HG03280 (cell line): ENCODE data around the gene SMAD9.

Experiments used
- ATAC-seq: cut with Tn5 transposase; IDR thresholded peaks from one replicate; pipeline ENCODE4 v1.9.1; 2021; ENCODE audit warnings: mild to moderate bottlenecking, moderate library complexity; ENCODE audit not compliant: unreplicated experiment

Gene SMAD9

DNA sequence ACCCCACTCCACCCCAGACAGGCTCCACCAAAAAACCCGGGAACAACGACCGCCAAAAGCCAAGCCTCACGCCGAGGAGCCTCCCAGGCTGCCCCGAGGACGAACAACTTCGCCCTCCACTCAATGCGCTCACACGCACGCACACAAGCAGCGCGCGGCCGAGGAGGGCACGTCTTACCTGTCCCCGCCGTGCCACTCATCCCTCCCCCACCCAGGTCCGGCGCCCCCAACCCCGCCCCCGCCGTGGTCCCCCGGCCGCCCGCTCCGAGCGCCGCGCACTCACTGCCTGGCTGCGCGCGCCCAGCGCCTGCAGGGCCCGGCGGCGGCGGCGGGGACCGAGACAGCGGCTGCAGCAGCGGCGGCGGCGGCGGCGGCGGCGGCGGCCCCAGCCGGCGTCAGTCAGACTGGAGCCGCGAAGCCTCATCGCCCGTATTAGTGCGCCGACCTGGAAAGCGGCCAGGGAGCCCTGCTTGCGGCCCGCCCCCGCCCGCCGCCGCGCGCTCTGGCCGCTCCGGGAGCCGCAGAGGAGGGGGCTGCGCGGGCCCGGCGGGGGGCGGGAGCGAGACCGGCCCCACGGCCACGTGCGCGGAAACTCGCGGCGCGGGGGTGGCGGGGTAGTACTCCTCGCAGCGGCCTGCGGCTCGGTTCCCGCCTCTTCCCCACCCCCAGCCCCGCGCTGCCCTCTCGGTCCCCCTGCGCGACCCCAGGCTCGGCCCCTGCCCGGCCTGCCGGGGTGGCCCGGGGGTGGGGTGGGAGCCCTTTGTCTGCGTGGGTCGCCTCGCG, at the start of gene SMAD9:
Gene SMAD9, minus strand, starts transcription at position 406 of the 783 bp plus-strand sequence. CDS start 40,549 bp downstream, outside the sequence.
- peak; percentile 65 for ATAC-seq

DNA sequence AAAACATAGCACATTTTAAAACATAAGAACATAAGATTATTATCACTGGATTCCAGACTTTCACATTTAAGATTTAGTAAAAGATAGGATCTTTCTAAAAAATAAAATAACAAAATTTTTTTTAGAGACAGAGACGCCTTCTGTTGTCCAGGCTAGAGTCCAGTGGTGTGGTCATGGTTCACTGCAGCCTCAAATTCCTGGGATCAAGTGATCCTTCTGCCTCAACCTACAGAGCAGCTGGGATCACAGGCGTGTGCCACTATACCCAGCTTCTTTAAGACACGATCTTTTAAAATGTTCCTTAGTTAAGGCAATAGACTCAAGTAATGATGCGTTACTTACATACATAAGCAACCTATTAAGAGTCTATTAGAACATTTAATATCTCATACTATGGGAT, 46.4 kb upstream of the SMAD9 start:
- no peak for ATAC-seq

DNA sequence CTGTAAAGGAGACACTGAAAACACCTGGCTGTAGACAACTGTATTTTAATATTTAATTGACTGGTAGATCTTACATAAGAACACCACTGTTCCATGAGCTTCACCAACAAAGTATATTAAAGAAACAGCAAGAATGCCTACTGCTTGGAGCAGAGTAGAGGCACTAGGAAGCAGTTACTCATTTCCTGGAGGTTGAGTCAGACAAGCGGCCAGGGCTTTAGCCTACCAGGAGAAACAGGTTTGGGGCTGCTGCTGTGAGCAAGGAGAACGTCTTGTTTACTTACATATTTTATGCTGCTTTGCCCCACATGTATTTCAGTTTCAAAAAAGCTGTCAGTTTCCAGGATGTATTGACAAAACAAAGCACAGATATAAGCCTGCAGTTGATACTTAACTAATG, 45.7 kb upstream of the SMAD9 start:
- no peak for ATAC-seq

DNA sequence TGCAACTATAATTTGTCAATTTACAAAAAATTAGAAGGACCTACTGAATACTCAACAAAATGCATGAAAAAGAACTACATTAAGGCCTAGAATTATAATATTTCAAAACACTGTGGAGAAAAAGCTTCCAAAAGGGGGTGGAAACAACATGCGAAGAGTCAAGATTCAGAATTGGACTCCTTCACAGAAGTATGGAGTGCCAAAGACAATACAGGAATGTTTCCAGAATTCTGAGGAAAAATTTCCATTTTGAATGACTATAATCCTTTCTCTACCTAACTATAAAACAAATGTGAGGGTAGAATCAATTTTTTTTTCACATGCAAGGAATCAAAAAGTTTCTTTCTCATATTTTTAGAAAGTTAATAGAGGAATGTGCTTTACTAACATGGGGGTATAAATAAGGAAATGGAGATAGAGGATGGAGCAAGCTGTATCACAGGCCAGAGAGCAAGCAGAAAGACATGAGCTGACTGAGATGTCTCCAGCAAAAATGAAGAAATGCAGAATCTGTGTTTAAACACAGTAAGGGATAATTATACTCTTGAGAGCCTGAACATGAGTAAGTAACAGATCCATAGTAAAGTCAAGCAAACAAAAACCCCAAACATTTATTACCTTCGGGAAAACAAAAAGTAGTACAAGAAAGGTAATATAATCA, 39.5 kb upstream of the SMAD9 start:
- no peak for ATAC-seq

DNA sequence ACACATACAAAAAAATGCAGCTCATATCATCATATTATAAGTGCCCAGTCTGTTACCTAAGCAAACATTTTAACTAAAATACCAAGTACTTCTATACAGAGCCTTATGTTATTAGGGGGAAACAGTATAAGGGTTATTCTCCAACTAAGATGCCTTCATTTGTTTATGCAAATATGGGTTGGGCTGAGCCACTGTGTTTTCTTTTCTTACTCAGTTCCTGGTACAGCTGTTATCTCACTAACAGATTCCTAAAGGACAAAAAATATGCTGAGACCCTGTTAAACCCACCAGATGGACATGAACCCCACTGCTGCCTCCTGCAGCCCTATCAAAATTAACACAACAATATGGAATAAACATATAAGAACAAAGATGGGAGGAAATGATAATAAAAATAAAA, 34.5 kb upstream of the SMAD9 start:
- ATAC-seq: no peak

DNA sequence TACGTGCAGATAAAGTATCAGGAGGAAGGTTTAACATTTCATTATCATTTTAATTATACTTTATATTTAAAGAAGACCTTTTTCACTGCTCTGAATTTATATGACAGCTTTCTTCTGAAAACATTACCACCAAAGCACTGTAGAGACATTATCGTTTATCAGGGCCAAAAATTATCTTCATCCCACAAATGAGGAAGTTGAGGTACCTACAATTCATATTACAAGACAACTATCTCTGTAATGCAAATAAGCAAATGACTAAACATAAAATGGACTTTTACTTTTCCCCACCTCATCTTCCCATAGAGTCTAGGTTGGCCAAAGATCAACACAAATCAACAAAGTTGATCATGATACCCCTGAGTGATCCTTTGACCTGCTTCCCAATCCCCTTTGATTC, 30.9 kb upstream of the SMAD9 start:
- no peak for ATAC-seq

DNA sequence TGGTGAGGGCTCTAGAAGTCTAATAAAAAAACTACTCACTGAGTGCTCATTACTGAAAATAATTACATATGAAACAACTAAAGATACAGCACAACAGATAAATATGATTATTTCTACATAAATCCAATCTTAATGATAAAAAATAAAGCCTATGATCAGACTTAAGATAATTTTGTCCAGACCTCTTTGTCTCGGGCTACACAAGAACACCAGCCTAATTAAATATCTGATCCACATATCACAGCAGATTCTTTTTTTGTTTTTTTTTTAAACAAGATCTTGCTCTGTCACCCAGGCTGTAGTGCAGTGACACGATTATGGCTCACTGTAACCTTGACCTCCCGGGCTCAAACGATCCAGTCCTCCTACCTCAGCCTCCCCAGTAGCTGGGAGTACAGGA, 30.3 kb upstream of the SMAD9 start:
- no peak for ATAC-seq

DNA sequence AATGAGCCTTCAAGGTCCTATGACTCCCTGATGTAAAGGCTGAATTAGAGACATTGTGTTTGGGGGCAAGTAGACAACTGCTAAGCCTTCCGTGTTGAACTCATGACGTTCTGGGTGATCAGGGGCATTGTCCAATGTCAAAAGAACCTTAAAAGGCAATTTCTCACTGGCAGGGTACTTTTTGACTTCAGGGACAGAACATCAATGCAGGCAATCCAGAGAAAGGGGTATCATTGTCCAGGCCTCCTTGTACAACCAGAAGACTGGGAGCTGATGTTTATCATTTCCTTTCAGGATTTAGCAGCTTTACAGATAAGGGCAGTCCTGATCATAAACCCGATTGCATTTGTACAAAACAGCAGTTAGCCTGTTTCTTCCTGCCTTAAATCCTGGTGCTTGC, 25.0 kb upstream of the SMAD9 start:
- ATAC-seq: no peak

DNA sequence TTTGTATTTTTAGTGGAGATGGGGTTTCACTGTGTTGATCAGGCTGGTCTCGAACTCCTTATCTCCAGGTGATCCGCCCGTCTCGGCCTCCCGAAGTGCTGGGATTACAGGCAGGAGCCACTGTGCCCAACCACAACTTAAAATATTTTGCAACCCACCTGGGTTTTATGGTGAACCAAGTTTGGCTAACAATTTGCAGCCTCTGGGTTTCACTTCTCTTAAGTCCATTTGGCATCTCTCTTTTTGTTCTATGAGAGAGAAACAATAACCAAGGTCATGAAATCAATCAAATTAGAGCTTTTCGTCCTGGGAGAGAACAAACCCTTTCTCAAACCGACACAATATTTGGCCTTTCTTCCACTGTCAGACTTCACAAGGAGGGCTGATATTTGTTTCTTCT, 5.6 kb upstream of the SMAD9 start:
- no peak for ATAC-seq

DNA sequence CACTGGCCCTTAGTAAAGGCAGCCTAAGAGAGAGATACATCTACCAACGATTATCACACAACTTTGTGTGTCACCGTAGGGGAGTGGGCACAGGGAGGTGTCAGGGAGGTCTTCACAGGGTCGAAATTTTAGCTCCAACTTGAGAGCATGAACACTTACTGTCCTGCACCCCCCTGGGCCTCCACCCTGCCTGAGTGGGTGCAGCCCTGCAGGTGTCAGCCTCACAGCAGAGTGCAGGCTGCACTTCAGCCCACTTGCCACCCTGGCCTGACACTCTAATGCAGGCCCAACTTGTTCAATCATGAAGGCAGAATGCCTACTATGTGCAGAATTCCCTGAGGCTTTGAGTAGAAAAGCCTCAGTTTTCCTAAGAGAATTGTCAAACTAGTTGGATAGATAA, 4.0 kb upstream of the SMAD9 start:
- ATAC-seq: no peak

DNA sequence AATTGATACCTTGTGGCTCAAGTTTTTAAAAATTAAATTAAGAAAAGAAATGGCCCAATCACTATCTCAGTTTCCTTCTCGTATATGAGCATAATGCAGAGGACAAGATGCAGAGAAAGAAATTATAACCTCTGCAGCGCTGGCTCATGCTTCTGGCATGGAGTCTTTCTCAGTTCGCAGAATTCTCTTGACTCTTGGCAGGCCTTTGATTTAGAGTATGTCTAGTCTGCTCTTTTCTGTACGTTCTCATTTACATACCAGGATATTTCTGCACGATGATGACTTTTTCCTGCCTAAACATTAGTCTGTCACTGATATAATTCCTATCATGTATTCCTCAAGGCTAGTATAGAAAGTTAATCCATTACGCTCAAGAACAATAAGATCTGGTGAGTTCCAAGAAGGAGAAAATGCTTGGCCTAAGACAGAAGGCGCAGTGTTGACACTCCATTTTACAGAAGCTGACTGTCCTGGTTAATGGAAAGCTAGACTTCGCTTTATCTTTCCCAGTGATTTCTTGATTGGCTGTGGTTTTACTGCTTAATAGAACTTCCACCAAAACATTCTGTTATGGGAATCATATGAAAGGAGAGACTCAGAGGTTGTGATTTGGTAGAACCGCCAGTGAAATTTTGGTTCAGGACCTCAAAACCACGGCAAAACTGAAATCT, 1.7 kb upstream of the SMAD9 start:
- no peak for ATAC-seq

DNA sequence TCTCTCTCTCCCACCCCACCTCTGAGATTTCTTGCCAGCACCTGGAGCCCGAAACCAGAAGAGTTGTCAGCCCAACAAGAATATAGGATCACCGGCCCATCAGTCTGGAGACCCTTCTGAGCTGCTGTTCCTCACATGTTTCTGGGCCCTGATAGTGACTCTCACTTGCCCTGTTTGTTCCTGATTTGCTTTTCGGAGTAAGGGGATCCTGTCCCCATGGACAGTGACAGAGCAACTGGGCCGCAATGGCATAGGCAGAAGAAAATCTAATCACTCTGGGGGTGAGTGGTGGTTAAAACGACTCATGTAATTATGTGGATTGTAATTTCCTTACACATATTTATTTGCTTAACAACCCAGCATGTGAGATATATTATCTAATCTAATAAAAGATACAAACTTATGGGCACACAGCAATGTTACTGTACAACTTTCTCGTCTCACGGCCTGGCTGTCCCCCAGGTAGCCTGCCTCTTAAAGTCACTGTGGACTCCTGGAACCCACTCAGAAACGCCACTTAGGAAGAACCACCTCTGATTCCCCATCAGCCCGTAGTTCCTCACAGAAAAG, 663 bp upstream of the SMAD9 start:
- no peak for ATAC-seq

DNA sequence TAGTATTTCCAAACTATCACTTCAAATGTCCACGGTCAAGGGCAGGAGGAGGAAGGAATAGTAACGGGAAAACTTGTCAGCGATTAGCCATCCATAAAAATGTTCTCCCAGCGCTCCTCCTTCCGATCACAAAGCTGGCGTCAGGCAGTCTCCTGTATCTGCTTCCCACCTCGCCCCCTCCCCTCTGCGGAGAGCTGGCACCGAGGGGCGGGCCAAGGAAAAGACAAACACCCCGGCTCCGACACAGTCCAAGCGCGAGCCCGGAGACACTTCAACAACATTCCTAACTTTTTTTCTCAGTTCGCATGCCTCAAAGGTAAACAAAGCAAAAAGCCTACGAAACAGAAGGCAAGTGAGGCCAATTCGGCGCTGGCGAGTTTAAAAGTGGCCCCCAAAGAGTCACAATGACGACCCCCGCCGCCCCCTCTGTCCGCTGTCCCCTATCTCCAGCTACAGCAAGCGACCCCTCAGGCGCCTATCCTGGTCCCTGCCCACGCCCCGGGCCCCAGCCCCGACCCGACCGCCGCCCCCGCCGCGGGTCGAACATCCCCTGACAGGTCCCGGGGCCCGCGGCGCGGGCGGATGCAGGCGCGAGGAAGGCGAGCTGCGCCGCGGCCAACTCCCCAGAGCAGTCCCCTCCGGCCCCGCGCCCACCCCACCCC, 736 bp downstream of the SMAD9 start:
- ATAC-seq: peak; percentile 16

DNA sequence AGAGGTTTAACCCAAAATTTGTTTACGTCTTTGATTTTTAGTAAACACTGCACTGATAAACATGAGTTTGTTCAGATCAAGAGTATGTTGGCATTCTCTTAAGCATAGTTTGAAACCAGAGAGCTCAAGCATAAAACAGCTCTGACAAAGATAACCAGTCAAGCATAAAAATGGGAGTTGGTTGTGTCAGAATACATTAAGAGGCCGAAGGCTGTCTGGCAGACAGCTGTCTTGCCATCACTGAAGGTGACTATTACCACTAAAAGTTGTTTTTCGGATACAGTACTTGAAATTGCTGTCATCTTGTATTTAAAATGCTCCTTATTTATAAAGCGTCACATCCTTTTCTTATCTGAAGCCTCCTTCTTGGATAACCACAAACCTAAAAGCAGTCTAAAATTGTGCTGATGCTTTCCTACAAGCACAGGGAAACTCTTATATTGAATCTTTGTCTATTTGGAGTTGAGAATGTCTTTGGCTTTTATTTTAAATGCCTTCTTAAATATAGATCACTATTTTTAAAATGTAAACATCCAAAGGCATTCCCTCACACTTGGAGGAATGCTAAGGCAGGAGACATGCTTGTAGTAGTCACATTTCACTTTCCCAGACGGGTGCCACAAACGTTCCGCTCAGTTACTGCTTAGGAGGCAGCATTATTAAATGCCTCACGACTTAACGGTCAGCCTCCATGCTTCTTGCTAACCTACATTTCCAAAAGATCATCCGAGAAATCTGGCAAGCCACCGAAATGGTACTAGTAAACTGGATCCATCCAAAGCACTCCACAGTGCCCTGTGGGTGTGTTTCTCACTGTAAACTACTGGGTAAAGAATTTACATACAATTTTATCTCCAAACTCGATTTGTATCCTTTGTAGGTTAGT, 1.5 kb downstream of the SMAD9 start:
- no peak for ATAC-seq

DNA sequence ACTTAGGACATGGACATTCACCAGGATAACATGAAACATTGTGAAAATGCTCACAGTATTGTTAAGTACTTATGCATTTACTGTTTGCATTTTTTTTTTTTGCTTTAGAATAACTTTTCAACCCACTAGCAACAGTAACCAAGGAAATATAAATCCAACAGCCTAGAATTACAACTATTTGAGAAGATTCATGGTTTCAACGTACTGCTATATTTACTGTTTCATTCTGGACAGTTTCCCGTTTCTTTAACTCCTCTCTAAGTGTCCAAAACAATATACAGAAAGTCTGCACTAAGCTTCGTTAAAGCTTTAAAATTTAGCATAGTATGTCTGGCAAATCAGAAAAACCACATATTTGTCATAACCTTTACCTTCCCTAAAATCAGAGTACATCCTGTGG, 2.7 kb downstream of the SMAD9 start:
- no peak for ATAC-seq

DNA sequence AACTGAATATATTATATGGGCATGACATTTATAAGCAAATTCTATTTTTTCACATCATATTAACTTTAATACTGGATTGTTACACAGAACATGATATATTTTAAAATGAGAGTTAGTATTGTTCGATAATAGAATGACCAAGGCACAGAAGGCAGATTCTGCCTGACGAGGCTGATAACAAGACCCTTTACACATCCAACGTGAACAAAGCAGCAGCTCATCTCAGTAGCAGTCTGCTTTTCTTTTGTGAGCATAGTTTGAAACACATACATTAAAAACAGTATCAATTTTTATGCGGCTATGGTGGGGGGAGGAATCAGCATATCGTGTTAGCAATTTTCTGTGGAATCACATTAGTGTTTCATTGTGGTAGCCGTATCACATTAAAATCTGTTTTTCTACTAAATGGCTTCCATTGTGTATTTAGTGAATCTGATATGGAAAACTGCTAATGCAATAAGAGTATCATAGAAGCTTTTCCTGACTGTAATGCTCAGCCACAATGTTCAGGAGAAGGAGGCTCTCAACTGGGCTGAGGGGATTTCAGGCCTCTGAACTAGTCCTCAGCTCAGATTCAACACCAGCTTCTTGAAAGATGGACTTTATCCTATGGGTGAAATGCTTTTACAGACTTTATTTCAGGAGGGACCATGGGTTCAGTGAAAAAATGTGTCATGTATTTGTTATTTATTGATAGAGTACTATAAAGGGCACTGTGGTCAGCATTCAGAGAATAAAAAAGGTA, 4.0 kb downstream of the SMAD9 start:
- no peak for ATAC-seq

DNA sequence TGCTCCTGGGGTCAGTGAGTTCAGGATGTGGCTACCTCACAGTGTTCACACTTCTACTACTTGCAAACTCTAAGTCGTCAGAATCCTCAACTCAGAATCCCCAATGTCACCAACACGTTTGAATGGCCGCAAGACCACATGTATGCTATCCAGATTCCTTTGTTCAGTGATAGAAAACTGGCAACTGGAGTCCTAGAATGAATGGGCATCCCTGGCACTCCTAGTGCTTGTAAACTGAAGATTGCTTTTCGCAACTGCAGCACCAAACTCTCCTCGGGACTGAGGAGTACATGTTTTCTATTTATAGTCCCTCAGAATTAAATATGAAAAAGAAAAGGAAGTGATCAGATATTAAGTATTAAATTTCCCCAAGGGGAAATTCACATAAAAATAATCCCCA, 4.9 kb downstream of the SMAD9 start:
- no peak for ATAC-seq

DNA sequence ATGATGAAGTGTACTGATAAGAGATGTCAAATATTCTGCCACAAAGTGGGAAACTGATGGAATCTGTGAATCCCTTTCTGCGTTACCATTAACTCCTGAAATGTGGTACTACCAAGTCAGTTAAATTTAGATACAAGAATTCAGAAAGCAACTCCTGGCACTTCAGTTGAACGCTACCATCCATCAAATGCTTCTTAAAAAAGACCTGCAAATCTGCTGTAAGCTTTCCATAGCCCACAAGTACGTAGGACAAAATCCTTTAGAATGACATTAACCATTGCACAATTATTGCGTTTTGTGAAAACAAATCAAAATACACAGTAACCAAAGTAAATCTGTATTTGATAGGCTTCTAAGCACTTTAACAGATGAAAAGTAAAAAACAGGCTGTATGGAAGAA, 5.4 kb downstream of the SMAD9 start:
- ATAC-seq: no peak

DNA sequence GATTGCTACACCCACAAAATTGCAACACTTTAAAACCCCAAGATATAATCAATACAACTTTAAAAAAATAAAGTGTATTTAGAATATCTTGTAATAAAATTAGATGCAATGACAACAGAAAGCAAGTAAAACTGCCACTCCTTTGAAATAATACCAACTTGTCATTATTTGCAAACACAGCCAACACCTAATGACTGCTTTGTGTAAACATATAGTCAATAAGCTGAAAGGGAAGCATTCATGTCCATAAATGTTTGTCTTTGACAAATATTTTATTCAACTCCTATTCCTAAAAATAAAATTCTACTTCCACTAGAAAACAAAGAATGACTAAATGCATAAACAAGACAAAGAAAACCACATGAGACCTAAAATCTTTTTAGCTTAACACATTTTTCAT, 6.6 kb downstream of the SMAD9 start:
- ATAC-seq: no peak

DNA sequence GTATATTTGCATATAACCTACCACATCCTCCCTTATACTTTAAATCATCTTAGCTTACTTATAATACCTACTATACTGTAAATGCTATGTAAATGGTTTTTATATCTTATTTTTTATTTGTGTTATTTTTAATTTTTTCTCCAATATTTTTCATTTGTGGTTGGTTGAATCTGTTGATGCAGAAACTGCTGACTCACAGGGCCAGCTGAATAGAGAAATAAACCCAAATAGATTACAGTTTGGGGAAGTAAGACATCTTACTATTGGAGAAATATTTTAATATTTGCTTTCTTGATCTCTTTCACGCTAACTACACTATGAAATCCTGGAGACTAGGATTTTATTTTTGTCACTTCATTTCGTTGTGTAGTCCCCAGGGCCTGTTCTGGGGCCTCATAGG, 7.1 kb downstream of the SMAD9 start:
- no peak for ATAC-seq
